ENCODE measurements around the gene MROH2B.

The MROH2B gene

DNA sequence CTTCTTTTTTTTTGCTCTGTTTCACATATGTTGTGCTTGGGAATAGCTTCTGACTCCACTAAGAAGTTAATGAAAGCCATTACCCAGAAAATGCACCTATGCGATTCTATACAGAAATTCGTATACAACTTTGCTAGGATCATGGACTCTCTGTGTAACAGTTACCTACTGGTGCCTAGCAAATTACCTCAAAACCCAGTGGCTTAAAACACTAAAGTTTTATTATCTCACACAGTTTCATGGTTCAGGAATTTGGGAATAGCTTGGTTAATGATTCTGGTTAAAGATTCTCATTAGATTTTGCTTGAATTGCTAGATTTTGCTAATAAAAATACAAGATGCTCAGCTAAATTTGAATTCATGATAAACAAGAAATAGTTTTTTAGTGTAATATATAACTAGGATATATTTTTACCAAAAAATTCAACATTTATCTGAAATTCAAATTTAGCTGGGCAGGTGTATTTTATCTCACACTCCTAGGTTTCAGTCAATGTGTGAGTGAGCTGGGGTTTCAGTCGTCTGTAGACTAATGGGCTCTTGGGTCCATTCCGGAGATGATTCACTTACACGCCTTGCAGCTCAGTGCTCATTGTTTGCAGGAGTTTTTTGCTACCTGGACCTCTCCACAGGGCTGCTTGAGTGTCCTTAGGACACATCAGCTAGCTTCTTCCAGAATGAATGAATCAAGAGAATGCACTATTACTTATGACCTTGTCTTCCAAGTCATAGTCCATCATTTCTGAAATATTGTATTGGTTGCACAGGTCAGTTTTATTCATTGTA is 75.1 kb downstream of the MROH2B start:
- TF ChIP-seq, protein P1, sequence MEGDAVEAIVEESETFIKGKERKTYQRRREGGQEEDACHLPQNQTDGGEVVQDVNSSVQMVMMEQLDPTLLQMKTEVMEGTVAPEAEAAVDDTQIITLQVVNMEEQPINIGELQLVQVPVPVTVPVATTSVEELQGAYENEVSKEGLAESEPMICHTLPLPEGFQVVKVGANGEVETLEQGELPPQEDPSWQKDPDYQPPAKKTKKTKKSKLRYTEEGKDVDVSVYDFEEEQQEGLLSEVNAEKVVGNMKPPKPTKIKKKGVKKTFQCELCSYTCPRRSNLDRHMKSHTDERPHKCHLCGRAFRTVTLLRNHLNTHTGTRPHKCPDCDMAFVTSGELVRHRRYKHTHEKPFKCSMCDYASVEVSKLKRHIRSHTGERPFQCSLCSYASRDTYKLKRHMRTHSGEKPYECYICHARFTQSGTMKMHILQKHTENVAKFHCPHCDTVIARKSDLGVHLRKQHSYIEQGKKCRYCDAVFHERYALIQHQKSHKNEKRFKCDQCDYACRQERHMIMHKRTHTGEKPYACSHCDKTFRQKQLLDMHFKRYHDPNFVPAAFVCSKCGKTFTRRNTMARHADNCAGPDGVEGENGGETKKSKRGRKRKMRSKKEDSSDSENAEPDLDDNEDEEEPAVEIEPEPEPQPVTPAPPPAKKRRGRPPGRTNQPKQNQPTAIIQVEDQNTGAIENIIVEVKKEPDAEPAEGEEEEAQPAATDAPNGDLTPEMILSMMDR (conservative IDR thresholded peaks at IDR 0.05) = no peak
- no peak overlapping the region for H3K27ac ChIP-seq

DNA sequence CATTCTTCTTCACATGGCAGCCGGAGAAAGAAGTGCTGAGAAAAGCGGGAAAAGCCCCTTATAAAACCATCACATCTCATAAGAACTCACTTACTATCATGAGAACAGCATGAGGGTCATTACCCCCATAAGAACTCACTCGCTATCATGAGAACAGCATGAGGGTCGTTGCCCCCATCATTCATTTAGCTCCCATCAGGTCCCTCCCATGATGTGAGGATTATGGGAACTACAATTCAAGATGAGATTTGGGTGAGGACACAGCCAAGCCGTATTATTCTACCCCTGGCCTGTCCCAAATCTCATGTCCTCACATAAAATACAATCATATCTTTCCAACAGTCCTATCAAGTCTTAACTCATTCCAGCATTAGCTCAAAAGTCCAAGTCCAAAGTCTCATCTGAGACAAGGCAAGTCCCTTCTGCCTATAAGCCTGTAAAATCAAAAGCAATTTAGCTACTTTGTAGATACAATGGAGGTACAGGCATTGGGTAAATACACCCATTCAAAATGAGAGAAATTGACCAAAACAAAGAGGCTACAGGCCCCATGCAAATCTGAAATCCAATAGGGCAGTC is 79.1 kb downstream of the MROH2B start:
- H3K27ac ChIP-seq = no peak overlapping the region
- TF ChIP-seq, protein P1 (conservative IDR thresholded peaks at IDR 0.05) = no peak

DNA sequence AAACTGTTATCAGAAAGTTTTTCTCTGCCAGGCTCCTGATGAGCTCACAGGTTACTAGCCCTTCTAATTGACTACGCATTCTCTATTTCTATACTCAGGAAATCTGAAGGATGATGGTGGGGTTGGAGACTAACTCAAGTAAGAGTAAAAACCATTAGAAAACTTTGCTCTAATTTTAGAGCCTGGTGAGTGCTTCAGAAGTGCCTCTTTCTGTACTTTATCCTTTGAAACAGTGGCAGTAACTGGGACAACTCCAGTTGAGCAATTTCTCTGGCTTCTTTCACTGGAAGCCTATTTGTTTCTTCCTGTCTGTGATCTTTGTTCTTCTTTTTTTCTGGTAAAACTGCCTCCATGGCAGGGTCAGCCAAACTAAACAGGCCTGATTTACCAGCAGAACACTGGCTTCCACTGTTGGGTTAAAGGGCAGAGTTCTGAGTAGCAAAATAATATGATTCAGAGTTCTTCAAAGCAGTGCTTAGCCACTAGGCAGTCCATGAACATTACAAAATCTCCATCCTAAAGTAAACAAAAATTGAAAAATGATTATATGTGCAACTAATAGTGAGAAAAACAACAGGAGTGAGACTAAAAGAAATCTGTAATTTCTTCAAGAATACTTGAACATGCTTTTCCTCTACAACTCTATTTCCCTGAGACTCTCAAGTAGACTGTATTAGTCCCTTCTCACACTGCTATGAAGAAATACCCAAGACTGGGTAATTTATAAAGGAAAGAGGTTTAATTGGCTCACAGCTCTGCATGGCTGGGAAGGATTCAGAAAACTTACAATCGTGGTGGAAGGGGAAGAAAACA is 79.8 kb downstream of the MROH2B start:
- no peak overlapping the region for H3K27ac ChIP-seq
- TF ChIP-seq, protein P1 (conservative IDR thresholded peaks at IDR 0.05) = no peak

DNA sequence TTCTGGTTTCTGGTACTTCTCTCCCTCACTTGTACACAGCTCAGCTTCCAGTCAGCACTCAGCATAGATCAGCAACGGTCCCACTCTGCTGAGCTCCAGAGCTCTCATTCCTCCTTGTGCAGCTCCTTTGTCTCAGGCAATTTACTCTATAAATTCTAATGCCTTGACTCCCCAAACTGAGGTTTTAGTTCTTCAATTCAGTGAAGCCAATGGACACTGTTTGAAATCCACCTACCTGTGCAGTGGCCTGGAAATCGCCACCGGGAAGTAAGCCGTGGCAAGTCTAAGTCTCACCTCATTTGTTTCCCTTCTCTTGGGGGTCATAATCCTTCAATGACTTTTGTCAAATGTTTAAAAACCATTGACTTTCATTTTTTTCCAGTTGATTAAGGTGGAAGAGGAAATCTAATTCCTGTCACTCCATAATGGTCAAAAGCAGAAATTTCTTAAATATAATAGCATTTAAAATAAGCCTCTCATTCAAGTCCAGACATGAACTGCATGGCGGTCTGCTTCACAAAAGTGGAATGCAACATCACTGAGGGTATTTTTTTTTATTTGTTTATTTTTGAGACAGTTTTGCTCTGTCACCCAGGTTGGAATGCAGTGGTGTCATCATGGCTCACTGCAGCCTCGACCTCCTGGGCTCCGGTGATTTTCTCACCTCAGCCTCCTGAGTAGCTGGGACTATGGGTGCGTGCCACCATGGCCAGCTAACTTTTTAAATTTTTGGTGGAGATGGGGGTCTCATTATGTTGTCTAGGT is 82.2 kb downstream of the MROH2B start:
- TF ChIP-seq, protein P1 (conservative IDR thresholded peaks at IDR 0.05) = no peak
- no peak overlapping the region for H3K27ac ChIP-seq

DNA sequence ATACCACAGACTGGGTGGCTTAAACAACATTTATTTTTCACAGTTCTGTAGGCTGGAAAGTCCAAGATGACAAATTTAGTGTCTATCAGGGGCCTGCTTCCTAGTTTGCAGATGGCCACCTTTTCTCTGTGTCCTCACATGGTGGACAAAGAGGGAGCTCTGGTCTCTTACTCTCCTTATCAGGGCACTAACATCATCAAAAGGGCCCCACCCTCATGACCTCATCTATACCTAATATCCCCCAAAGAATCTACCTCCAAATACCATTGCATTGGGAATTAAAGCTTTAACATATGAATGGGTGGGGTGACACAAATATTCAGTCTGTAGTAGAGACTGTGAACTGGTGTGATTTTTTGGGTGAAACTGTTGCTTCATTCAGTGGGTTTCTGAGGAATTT is 83.8 kb downstream of the MROH2B start:
- TF ChIP-seq, protein P1 (conservative IDR thresholded peaks at IDR 0.05) = no peak
- no peak overlapping the region for H3K27ac ChIP-seq

DNA sequence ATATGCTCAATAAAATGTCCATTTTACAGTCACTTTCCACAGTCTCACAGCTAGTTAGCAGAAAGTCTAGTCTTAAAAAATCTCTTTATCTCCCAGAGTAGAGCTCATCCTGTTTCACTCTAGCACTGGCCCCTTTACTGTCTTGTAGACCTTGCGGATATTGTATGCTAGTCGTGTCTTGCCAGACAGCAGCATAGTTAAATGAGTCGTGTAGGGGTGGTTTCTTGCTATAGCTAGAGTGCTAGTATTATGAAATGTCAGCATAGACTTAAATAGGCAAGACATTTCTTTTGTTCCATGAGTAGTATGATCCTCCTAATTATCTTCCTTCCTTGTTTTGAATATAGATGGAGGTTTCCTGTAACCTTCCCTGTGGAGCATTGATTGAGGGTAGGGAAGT is 84.5 kb downstream of the MROH2B start:
- TF ChIP-seq, protein P1 (conservative IDR thresholded peaks at IDR 0.05) = no peak
- no peak overlapping the region for H3K27ac ChIP-seq
